GM10248 (cell line): ENCODE data around the gene ULK2.
"Not testable (repeated sequence)": the region's sequence is repeated elsewhere in the genome, so short reads cannot be mapped to it uniquely, and the experiment has no call there.

Source experiments
- CTCF ChIA-PET: fragments of 300-600 bp; sonication (Branson Sonifier 250); formaldehyde crosslinking; extraction: SDS; loops from one replicate; lab custom pipeline; 2021; ENCODE audit warnings: antibody characterized with exemption; lab: Yijun Ruan, JAX
- POLR2A ChIA-PET: fragments of 350-650 bp; sonication (Branson Sonifier 250); formaldehyde crosslinking; extraction: SDS; loops from one replicate; lab custom pipeline; 2020; ENCODE audit warnings: antibody characterized with exemption; lab: Yijun Ruan, JAX
- DNase-seq: peaks from one replicate; pipeline ENCODE4 v3.0.0; 2012; ENCODE audit errors: extremely low spot score
- TF ChIP-seq, protein P1 (sequence below): IDR thresholded peaks from 2 replicates; pipeline ENCODE4 v1.5.1; 2012; ENCODE audit warnings: mild to moderate bottlenecking, low read depth; ENCODE audit errors: extremely low read depth, missing control alignments, control extremely low read depth

Gene ULK2

GRCh38 chr17:19766016-19766415 is 101.7 kb downstream of the ULK2 start:
- POLR2A ChIA-PET: interaction anchor here (0.7 kb wide), 1 partner anchor 10 kb away, joined by 4 read pairs; no protein-coding TSS in a partner anchor
- no peak for DNase-seq
- TF ChIP-seq, protein P1, sequence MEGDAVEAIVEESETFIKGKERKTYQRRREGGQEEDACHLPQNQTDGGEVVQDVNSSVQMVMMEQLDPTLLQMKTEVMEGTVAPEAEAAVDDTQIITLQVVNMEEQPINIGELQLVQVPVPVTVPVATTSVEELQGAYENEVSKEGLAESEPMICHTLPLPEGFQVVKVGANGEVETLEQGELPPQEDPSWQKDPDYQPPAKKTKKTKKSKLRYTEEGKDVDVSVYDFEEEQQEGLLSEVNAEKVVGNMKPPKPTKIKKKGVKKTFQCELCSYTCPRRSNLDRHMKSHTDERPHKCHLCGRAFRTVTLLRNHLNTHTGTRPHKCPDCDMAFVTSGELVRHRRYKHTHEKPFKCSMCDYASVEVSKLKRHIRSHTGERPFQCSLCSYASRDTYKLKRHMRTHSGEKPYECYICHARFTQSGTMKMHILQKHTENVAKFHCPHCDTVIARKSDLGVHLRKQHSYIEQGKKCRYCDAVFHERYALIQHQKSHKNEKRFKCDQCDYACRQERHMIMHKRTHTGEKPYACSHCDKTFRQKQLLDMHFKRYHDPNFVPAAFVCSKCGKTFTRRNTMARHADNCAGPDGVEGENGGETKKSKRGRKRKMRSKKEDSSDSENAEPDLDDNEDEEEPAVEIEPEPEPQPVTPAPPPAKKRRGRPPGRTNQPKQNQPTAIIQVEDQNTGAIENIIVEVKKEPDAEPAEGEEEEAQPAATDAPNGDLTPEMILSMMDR: no peak
- CTCF ChIA-PET: interaction anchor here (0.8 to 7.7 kb wide), 31 partner anchors 10 to 409 kb away, joined by 3 to 162 read pairs (median 5); partner anchors contain the start of genes ALDH3A1, ALDH3A2, B9D1 and SLC47A1

DNA sequence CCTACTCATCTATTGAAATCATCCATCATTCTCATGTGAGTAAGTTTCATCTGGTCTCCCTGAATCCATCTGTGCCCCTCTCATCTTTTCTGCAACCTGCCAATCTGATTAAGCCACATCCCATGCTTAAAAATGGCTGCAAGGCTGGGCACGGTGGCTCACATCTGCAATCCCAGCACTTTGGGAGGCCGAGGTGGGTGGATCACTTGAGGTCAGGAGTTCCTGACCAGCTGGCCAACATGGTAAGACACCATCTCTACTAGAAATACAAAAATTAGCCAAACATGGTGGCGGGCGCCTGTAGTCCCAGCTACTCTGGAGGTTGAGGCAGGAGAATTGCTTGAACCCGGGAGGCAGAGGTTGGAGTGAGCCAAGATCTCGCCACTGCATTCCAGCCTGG is 103.7 kb downstream of the ULK2 start:
- POLR2A ChIA-PET: interaction anchor here (0.7 kb wide), 2 partner anchors 28 to 117 kb away, joined by 5 to 9 read pairs; no protein-coding TSS in a partner anchor
- DNase-seq: not testable (repeated sequence)
- CTCF ChIA-PET: interaction anchor here (0.6 to 7.7 kb wide), 9 partner anchors 10 to 426 kb away, joined by 3 to 162 read pairs (median 13); partner anchors contain the start of genes ALDH3A1, ALDH3A2 and B9D1

- TF ChIP-seq, protein P1: no peak
- ChIA-PET CTCF (interaction anchor here (1.0 to 7.7 kb wide), 14 partner anchors 10 to 425 kb away, joined by 3 to 162 read pairs (median 6); partner anchors contain the start of genes ALDH3A1, ALDH3A2, B9D1 and SLC47A1), POLR2A (interaction anchor here (0.7 kb wide), 1 partner anchor 29 kb away, joined by 9 read pairs; no protein-coding TSS in a partner anchor)
- DNase-seq: no peak
These were observed 104.3 kb downstream of the ULK2 start for GRCh38 chr17:19763416-19763815.

DNA sequence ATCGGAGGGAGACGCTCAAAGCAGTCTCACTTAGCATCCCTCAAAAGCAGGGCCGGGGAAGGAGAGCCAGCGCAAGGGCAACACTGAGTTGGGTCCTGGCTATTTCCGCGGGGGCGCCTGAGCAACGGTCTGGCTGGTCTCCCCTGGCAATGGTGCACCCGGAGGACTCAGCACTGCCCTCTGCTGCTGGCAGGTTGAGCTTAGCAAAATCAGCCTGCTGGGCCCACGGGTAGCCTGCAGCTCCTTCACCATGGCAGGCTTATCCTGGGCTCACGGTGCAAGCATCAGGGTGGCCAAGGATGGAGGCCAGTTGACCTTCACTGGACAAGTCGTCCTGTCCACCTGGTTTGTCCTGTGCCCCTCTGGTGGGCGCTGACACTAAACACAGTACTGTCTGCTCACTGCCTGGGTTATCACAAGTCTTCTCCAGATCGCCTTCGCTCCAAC is 105.2 kb downstream of the ULK2 start:
- ChIA-PET POLR2A (no interaction called here), CTCF (interaction anchor here (1.0 to 7.7 kb wide), 16 partner anchors 10 to 424 kb away, joined by 3 to 162 read pairs (median 5); partner anchors contain the start of genes ALDH3A1, ALDH3A2, B9D1 and SLC47A1)
- TF ChIP-seq, protein P1: peak; percentile 55
- DNase-seq: peak; percentile 82

DNA sequence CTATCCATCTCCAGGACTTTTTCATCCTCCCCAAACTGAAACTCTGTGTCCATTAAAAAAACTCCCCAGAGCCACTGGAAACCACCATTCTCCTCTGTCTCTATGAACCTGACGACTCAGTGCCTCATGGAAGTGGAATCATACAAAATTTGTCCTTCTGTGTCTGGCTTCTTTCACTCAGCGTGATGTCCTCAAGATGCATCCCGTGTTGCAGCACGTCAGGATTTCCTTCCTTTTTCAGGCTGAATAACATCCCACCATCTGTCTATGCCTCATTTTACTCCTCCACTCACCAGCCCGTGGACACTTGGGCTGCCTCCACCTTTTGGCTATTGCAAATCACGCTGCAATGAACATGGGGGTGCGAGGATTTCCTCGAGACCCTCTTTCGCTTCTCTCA is 107.0 kb downstream of the ULK2 start:
- ChIA-PET POLR2A (no interaction called here), CTCF (interaction anchor here (0.8 to 7.7 kb wide), 4 partner anchors 9 to 396 kb away, joined by 3 to 69 read pairs (median 4); partner anchors contain the start of gene B9D1)
- DNase-seq: no peak
- TF ChIP-seq, protein P1: no peak

DNA sequence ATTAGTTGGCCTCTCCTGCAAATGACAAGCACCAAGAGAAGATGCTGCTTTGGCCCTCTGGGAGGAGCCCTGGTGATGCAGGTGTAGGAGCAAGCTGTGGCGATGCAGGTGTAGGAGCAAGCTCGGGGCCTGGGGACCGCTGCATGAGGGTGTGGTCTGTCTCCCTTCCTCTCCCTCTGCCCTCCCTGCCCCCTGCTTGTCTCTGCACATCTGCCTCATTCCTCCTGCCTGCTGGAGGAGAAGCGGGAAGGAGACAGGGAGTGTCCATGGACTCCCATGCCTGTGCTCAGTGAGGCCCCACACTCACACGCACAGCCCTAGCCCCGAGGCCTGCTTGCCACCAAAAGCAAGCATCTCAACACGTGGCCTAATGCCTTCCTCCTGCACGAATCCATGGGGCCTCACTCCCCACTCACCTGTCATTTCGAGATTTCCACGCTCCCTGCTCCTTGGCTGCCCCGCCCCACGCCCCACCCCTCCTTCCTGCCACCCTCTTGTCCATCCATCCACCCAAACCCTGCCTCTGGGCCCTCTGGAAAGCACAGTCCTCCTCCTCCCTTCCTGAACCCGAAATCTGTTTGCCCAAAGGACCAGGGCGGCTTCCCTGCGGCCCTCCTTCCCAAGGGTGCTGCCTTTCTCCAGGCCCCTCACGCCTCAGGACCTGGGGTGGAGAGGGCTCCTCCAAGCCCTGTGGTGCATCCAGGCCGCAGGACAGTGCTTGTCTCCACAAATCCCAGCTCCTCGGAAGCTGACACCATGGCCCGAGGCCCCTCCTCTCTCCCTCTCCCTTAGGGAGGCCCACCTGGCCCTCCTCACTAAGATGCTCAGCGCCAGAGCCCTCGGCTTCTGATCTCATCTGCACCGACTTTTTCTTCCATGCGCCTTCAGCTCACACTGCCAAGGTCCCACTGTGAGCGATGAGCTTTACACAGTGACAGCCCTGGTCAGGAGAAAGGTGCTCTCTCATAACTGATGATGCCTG is 107.9 kb downstream of the ULK2 start:
- ChIA-PET POLR2A (no interaction called here), CTCF (interaction anchor here (0.8 to 7.7 kb wide), 5 partner anchors 8 to 396 kb away, joined by 3 to 69 read pairs (median 5); partner anchors contain the start of gene B9D1)
- no peak for DNase-seq
- TF ChIP-seq, protein P1: no peak
